Fibroblast of lung (primary cell): ENCODE measurements around the gene TRIM44. TPM values are rescaled to one million over a fixed set of nuclear protein-coding genes. Genes with fewer than 3 reads are reported as not detected.

Experiments
- DNase-seq, 2 donors: peaks; one replicate each; pipeline versions ENCODE4 v3.0.0 to v3.0.0-alpha.2; 2010; ENCODE audit warnings: low read depth in 2 of 2
- H2AFZ ChIP-seq: 2 replicates; pipeline ENCODE4 v1.5.1; 2012; ENCODE audit warnings: low read length, control low read depth, inconsistent platforms
- H3K27ac ChIP-seq: 2 replicates; pipeline ENCODE4 v1.5.1; 2011; ENCODE audit warnings: low read length, control low read depth; ENCODE audit not compliant: insufficient read depth
- H3K27me3 ChIP-seq: 2 replicates; pipeline ENCODE4 v1.5.1; 2011; ENCODE audit warnings: mild to moderate bottlenecking, low read length; ENCODE audit not compliant: control insufficient read depth, insufficient read depth
- H3K36me3 ChIP-seq: 2 replicates; pipeline ENCODE4 v1.5.1; 2011; ENCODE audit warnings: low read length; ENCODE audit not compliant: control insufficient read depth, insufficient read depth
- H3K4me1 ChIP-seq: 2 replicates; pipeline ENCODE4 v1.5.1; 2011; ENCODE audit warnings: low read length; ENCODE audit not compliant: control insufficient read depth, insufficient read depth; ENCODE audit errors: extremely low read depth
- H3K4me2 ChIP-seq: 2 replicates; pipeline ENCODE4 v1.5.1; 2011; ENCODE audit warnings: low read length, control low read depth; ENCODE audit not compliant: insufficient read depth; ENCODE audit errors: extremely low read depth
- H3K4me3 ChIP-seq, 4 experiments: fragments of 200-600 bp in 1 of 4; sonication (generic) in 1 of 4; replicated peaks in 1 of 4; 2 replicates each; pipeline ENCODE4 v1.5.1; 2011 to 2016; ENCODE audit warnings: low read length in 4 of 4, low read depth in 3 of 4, mild to moderate bottlenecking in 3 of 4, control low read depth in 2 of 4, inconsistent platforms in 1 of 4, mixed read lengths in 1 of 4; ENCODE audit not compliant: insufficient read depth in 1 of 4; ENCODE audit errors: control extremely low read depth in 1 of 4
- H3K79me2 ChIP-seq: 2 replicates; pipeline ENCODE4 v1.5.1; 2012; ENCODE audit warnings: mild to moderate bottlenecking, low read length, inconsistent platforms; ENCODE audit not compliant: control insufficient read depth, insufficient read depth
- H3K9ac ChIP-seq: 2 replicates; pipeline ENCODE4 v1.5.1; 2011; ENCODE audit warnings: mild to moderate bottlenecking, low read length, control low read depth; ENCODE audit not compliant: insufficient read depth
- H3K9me3 ChIP-seq: 2 replicates; pipeline ENCODE4 v1.5.1; 2012; ENCODE audit warnings: low read depth, low read length; ENCODE audit not compliant: control insufficient read depth, insufficient read depth
- H4K20me1 ChIP-seq: 2 replicates; pipeline ENCODE4 v1.5.1; 2011; ENCODE audit warnings: low read length; ENCODE audit not compliant: control insufficient read depth, insufficient read depth; ENCODE audit errors: extremely low read depth
- EZH2 ChIP-seq: IDR thresholded peaks from 2 replicates; pipeline ENCODE4 v1.5.1; 2012; ENCODE audit warnings: low read length, control low read depth, mild to moderate bottlenecking; ENCODE audit errors: missing control alignments
- polyA plus RNA-seq, 2 donors: library from polyadenylated mRNA; depleted of rRNA in 1 of 2; stranded (reverse) in 1 of 2; unstranded in 1 of 2; fragments of >200 nt; gene quantifications; 2 replicates each; pipeline ENCODE4 v1.2.1, GENCODE V29; 2011 to 2012; ENCODE audit warnings: missing spikeins in 1 of 2
- total RNA-seq: library from RNA; depleted of rRNA; stranded (reverse); fragments of >200 nt; gene quantifications from 2 replicates; pipeline ENCODE4 v1.2.1, GENCODE V29; 2014
- TF ChIP-seq, protein P1 (sequence below), 2 donors: IDR thresholded peaks in 1 of 2; conservative IDR thresholded peaks in 1 of 2; 1 replicate in 1 of 2; 2 replicates in 1 of 2; pipeline ENCODE4 v1.5.1; 2011 to 2012; ENCODE audit warnings: low read length in 2 of 2, control low read depth in 1 of 2, inconsistent platforms in 1 of 2, low read depth in 1 of 2, mild to moderate bottlenecking in 1 of 2

Gene TRIM44
- total and polyA plus RNA-seq, 2 donors (not counting 1 experiment from before 2014, with no cell fraction given): 10.4 to 78.3 TPM

DNA sequence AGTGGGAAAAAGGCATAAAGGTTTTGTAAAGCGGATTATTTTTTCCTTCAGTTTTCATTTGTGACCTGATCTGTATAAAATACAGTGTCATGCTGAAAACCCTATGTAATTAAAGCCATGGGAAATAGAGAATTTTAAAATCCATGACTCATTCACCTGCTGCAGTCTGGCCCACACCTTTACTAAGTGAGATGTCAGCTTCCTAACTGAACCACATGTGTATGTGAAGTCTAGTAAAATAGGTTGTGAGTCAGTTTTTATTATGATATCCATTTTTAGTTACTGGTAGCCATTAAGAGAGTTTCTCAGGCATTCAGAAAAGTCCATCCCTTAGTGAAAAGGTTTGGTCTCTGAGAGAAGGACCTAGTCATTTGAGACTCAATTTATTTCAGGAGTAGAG, 60.9 kb downstream of the TRIM44 start:
- Histone ChIP-seq H3K4me2 (no peak overlapping the region), H3K9me3 (no peaks in the 10 kb centered on the region), H3K4me1 (no peaks in the 10 kb centered on the region), H3K4me3 (no peak overlapping the region), H2AFZ (no peak overlapping the region), H4K20me1 (peaks cover 6% of the 10 kb centered on the region), H3K27ac (no peak overlapping the region), H3K27me3 (no peaks in the 10 kb centered on the region), H3K9ac (no peak overlapping the region), H3K36me3 (no peaks in the 10 kb centered on the region), H3K79me2 (peaks cover 7% of the 10 kb centered on the region)
- no peak for DNase-seq
- TF ChIP-seq, protein P1, sequence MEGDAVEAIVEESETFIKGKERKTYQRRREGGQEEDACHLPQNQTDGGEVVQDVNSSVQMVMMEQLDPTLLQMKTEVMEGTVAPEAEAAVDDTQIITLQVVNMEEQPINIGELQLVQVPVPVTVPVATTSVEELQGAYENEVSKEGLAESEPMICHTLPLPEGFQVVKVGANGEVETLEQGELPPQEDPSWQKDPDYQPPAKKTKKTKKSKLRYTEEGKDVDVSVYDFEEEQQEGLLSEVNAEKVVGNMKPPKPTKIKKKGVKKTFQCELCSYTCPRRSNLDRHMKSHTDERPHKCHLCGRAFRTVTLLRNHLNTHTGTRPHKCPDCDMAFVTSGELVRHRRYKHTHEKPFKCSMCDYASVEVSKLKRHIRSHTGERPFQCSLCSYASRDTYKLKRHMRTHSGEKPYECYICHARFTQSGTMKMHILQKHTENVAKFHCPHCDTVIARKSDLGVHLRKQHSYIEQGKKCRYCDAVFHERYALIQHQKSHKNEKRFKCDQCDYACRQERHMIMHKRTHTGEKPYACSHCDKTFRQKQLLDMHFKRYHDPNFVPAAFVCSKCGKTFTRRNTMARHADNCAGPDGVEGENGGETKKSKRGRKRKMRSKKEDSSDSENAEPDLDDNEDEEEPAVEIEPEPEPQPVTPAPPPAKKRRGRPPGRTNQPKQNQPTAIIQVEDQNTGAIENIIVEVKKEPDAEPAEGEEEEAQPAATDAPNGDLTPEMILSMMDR (conservative IDR thresholded peaks at IDR 0.05 in 1 of 2, IDR thresholded peaks at IDR 0.05 in 1 of 2; ENCODE audit: low read depth in 1 of 2, low read length in 2 of 2): no peak
- no peak for TF ChIP-seq EZH2

DNA sequence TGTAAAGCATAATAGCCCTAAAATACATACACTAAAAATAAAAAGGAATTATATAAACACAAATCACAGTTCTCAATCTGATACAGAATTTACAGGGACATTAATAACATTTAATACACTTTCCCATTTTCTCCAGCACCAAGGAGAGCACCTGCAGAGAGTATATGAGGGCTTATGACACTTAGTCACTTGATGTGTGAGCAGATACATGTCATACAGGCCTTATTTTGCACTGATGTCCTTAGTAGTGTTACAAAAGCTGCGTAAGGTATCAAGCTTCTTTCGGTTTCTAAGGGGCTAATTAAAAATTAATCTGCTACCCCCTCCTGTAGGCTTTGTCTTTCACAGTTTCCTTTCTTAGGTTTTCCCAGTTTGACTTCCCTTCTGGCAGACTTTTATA, 61.3 kb downstream of the TRIM44 start:
- no peaks in the 10 kb centered on the region for H3K36me3 ChIP-seq
- no peak overlapping the region for H3K4me2 ChIP-seq
- no peak overlapping the region for H2AFZ ChIP-seq
- no peaks in the 10 kb centered on the region for H3K4me1 ChIP-seq
- no peaks in the 10 kb centered on the region for H3K27me3 ChIP-seq
- H3K27ac ChIP-seq: no peak overlapping the region
- H3K9ac ChIP-seq: no peak overlapping the region
- no peak overlapping the region for H3K4me3 ChIP-seq
- peaks cover 6% of the 10 kb centered on the region for H4K20me1 ChIP-seq
- peak; percentile 3 to 23 for DNase-seq
- no peaks in the 10 kb centered on the region for H3K9me3 ChIP-seq
- H3K79me2 ChIP-seq: peaks cover 7% of the 10 kb centered on the region
- TF ChIP-seq, protein P1 (conservative IDR thresholded peaks at IDR 0.05 in 1 of 2, IDR thresholded peaks at IDR 0.05 in 1 of 2; ENCODE audit: low read depth in 1 of 2, low read length in 2 of 2): no peak
- no peak for TF ChIP-seq EZH2

GRCh38 chr11:35725885-35726284, 63.3 kb downstream of the TRIM44 start:
- Histone ChIP-seq H3K4me1 (no peaks in the 10 kb centered on the region), H2AFZ (no peak overlapping the region), H3K27ac (no peak overlapping the region), H3K4me3 (no peak overlapping the region), H3K9me3 (no peaks in the 10 kb centered on the region), H4K20me1 (peaks cover 6% of the 10 kb centered on the region), H3K4me2 (no peak overlapping the region), H3K79me2 (peaks cover 6% of the 10 kb centered on the region), H3K9ac (no peak overlapping the region), H3K27me3 (no peaks in the 10 kb centered on the region), H3K36me3 (no peaks in the 10 kb centered on the region)
- peak; percentile 81 to 83 for DNase-seq
- no peak for TF ChIP-seq EZH2
- TF ChIP-seq, protein P1 (conservative IDR thresholded peaks at IDR 0.05 in 1 of 2, IDR thresholded peaks at IDR 0.05 in 1 of 2; ENCODE audit: low read depth in 1 of 2, low read length in 2 of 2): no peak
